ENCODE measurements around the gene SULT1C2. TPM values are rescaled to one million over a fixed set of nuclear protein-coding genes. Genes with fewer than 3 reads are reported as not detected.

Gene SULT1C2
- total RNA-seq, 2 experiments from 2014 or later: not detected

DNA sequence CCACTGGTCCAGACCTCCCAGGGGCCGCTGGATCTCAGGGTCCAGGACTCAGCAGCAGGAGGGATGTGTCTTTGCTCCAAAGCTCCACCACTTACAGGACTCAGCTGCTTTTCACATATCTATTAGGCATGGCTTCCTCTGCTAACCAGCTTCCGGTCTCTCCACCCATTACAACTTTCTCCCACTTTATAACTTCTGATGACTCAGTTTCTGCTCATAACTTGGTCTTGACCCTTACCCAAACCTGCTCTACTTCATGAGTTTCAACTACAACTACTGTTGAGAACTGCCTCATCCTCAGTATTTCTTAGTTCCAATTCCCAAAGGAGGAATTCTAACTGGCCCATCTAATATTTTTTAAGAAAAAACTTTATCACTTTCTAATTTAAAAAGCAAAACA lies 17.2 kb downstream of the SULT1C2 start:
- Mint-ChIP-seq H3K4me1 (ENCODE audit: low read depth) (no peaks in the 10 kb centered on the region), H3K27ac (no peak overlapping the region), H3K9me3 (no peaks in the 10 kb centered on the region), H3K27me3 (peaks cover 6% of the 10 kb centered on the region), H3K36me3 (no peaks in the 10 kb centered on the region), H3K4me3 (no peak overlapping the region)
- intact Hi-C loops (cut with micrococcal nuclease): no loop called here
- DNase-seq: no peak
- ChIA-PET POLR2A (no interaction called here), CTCF (no interaction called here)

GRCh38 chr2:108309903-108310302 lies 21.2 kb downstream of the SULT1C2 start:
- ChIA-PET CTCF (no interaction called here), POLR2A (no interaction called here)
- Mint-ChIP-seq H3K27me3 (peaks cover 4% of the 10 kb centered on the region), H3K4me3 (no peak overlapping the region), H3K4me1 (ENCODE audit: low read depth) (no peaks in the 10 kb centered on the region), H3K27ac (no peak overlapping the region), H3K9me3 (no peaks in the 10 kb centered on the region), H3K36me3 (no peaks in the 10 kb centered on the region)
- intact Hi-C loops (cut with micrococcal nuclease): no loop called here
- no peak for DNase-seq

- Mint-ChIP-seq H3K4me3 (no peak overlapping the region), H3K9me3 (no peaks in the 10 kb centered on the region), H3K27ac (no peak overlapping the region), H3K4me1 (ENCODE audit: low read depth) (no peaks in the 10 kb centered on the region), H3K36me3 (no peaks in the 10 kb centered on the region), H3K27me3 (no peaks in the 10 kb centered on the region)
- ChIA-PET CTCF (no interaction called here), POLR2A (no interaction called here)
- intact Hi-C loops (cut with micrococcal nuclease): no loop called here
- DNase-seq: no peak
Measured at GRCh38 chr2:108314586-108315296, 26.0 kb downstream of the SULT1C2 start.

GRCh38 chr2:108315444-108315934 lies 26.8 kb downstream of the SULT1C2 start:
- POLR2A ChIA-PET: no interaction called here
- DNase-seq: no peak
- no peaks in the 10 kb centered on the region for H3K27me3 Mint-ChIP-seq
- CTCF ChIA-PET: no interaction called here
- H3K27ac Mint-ChIP-seq: no peak overlapping the region
- H3K36me3 Mint-ChIP-seq: no peaks in the 10 kb centered on the region
- H3K9me3 Mint-ChIP-seq: no peaks in the 10 kb centered on the region
- intact Hi-C loops (cut with micrococcal nuclease): no loop called here
- no peaks in the 10 kb centered on the region for H3K4me1 Mint-ChIP-seq (ENCODE audit: low read depth)
- no peak overlapping the region for H3K4me3 Mint-ChIP-seq

DNA sequence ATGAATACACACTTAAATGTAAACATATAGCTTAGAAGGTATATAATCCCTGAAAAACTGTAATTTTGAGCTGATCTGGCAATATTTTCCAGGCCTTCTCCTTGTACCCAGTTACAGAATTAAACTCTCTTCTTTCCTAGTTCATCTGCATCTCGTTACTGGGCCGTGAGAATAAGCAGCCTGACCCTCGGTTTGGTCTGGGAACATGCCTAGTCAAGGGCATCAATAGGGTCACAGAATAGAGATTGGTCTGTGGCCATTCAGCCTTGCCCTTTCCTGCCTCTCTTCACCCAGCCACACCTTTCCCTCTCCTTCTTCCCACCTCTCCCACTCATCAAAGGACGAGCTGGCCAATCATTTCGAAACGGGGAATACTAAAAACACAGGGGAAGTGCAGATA lies 27.3 kb downstream of the SULT1C2 start:
- Mint-ChIP-seq H3K4me3 (no peak overlapping the region), H3K36me3 (no peaks in the 10 kb centered on the region), H3K9me3 (no peaks in the 10 kb centered on the region), H3K4me1 (ENCODE audit: low read depth) (no peaks in the 10 kb centered on the region), H3K27ac (no peak overlapping the region), H3K27me3 (no peaks in the 10 kb centered on the region)
- POLR2A ChIA-PET: no interaction called here
- CTCF ChIA-PET: no interaction called here
- intact Hi-C loops (cut with micrococcal nuclease): no loop called here
- no peak for DNase-seq

GRCh38 chr2:108316461-108317258 lies 28.0 kb downstream of the SULT1C2 start:
- Mint-ChIP-seq H3K36me3 (no peaks in the 10 kb centered on the region), H3K9me3 (no peaks in the 10 kb centered on the region), H3K27ac (no peak overlapping the region), H3K4me3 (no peak overlapping the region), H3K4me1 (ENCODE audit: low read depth) (no peaks in the 10 kb centered on the region), H3K27me3 (no peaks in the 10 kb centered on the region)
- intact Hi-C loops (cut with micrococcal nuclease): no loop called here
- DNase-seq: no peak
- CTCF ChIA-PET: no interaction called here
- POLR2A ChIA-PET: no interaction called here

GRCh38 chr2:108320326-108320922 lies 31.7 kb downstream of the SULT1C2 start:
- H3K27me3 Mint-ChIP-seq: peaks cover 2% of the 10 kb centered on the region
- ChIA-PET CTCF (no interaction called here), POLR2A (no interaction called here)
- no peak overlapping the region for H3K4me3 Mint-ChIP-seq
- intact Hi-C loops (cut with micrococcal nuclease): no loop called here
- no peaks in the 10 kb centered on the region for H3K9me3 Mint-ChIP-seq
- H3K36me3 Mint-ChIP-seq: no peaks in the 10 kb centered on the region
- no peak overlapping the region for H3K27ac Mint-ChIP-seq
- DNase-seq: no peak
- H3K4me1 Mint-ChIP-seq (ENCODE audit: low read depth): no peaks in the 10 kb centered on the region

GRCh38 chr2:108323619-108324018 lies 34.9 kb downstream of the SULT1C2 start:
- ChIA-PET POLR2A (no interaction called here), CTCF (no interaction called here)
- Mint-ChIP-seq H3K4me3 (no peak overlapping the region), H3K36me3 (no peaks in the 10 kb centered on the region), H3K9me3 (no peaks in the 10 kb centered on the region), H3K4me1 (ENCODE audit: low read depth) (no peaks in the 10 kb centered on the region), H3K27me3 (peaks cover 3% of the 10 kb centered on the region), H3K27ac (no peak overlapping the region)
- DNase-seq: no peak
- intact Hi-C loops (cut with micrococcal nuclease): no loop called here

DNA sequence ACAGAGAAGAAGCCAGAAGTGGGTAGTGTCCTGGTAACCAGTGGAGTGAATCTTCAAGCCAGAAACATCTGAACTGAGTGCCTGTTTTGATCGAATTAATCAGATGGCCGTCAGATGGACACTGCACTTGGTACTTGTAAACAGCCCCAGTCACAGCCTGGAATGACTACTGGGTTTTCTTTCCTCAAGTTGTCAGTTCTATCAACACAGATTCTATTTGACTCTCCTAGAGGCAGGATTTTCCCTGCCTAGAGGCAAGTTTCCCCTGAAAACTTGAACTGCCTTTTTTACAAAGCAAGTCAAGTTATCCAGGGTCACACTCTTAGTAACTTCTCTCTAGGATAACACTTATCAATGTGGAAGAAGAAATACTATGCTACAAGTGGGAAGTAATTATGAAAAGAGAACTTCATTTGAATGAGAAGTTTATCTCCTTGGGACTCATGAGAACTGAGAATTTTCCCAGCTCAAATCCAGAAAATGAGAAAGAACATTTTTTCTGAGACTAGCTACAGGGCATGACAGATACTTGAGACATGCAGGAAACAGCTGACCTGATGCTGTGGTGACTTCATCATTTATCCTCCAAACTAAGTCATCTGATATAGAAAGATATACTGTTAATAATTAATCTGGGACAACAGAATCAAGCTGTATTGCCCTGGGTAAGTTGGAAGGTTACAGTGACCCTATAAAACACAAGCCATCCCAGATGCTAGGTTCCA lies 36.0 kb downstream of the SULT1C2 start:
- H3K27me3 Mint-ChIP-seq: peaks cover 6% of the 10 kb centered on the region

DNA sequence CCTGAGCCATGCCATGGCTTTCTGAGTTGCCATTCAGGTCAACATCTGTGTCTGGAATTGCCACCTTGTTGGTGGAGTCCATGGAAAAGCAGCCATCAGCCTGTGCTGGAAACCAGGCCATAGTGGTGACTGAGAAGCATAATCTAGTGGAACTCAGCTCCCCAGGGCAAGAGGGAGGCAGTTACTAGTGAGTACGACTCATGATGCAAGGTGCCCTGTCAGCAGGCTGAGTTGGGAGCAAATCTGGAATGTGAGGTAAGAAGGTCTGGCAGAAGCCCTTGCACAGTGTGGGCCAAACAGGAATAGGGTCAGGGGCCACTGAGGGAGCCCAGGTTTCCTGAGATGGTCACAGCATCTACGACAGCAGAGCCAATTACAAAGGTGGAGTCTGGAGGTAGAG lies 37.1 kb downstream of the SULT1C2 start:
- ChIA-PET POLR2A (no interaction called here), CTCF (no interaction called here)
- no peaks in the 10 kb centered on the region for H3K4me1 Mint-ChIP-seq (ENCODE audit: low read depth)
- DNase-seq: no peak
- intact Hi-C loops (cut with micrococcal nuclease): no loop called here
- peaks cover 8% of the 10 kb centered on the region for H3K27me3 Mint-ChIP-seq
- no peak overlapping the region for H3K4me3 Mint-ChIP-seq
- no peak overlapping the region for H3K27ac Mint-ChIP-seq
- no peaks in the 10 kb centered on the region for H3K9me3 Mint-ChIP-seq
- no peaks in the 10 kb centered on the region for H3K36me3 Mint-ChIP-seq

More for the DNA sequence above, 36.0 kb downstream of the SULT1C2 start:
- Mint-ChIP-seq H3K27ac (no peak overlapping the region), H3K36me3 (no peaks in the 10 kb centered on the region), H3K4me3 (no peak overlapping the region), H3K9me3 (no peaks in the 10 kb centered on the region), H3K4me1 (ENCODE audit: low read depth) (no peaks in the 10 kb centered on the region)
- ChIA-PET POLR2A (no interaction called here), CTCF (no interaction called here)
- intact Hi-C loops (cut with micrococcal nuclease): no loop called here
- no peak for DNase-seq

DNA sequence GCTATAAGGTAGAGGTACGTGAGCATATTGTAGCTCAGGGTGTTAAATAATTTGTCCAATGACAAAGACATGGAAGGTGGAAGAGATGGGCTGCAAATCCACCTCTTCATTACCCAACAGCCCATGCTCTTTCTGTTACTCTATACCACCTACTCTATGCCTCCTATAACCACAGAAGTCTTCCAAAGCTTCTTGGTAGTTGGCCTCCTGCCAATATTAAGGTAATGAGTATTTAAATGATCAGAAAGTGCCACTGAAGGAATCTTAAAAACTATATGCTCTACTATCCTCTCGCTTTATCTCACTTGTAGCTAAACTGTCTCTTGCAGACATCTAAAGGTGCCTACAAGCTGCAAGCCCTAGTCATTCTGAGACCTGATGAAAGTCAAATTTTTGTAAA lies 41.1 kb downstream of the SULT1C2 start:
- POLR2A ChIA-PET: no interaction called here
- intact Hi-C loops (cut with micrococcal nuclease): no loop called here
- CTCF ChIA-PET: no interaction called here
- no peaks in the 10 kb centered on the region for H3K4me1 Mint-ChIP-seq (ENCODE audit: low read depth)
- H3K9me3 Mint-ChIP-seq: no peaks in the 10 kb centered on the region
- H3K36me3 Mint-ChIP-seq: no peaks in the 10 kb centered on the region
- no peak overlapping the region for H3K27ac Mint-ChIP-seq
- H3K4me3 Mint-ChIP-seq: no peak overlapping the region
- no peak for DNase-seq
- peaks cover 10% of the 10 kb centered on the region for H3K27me3 Mint-ChIP-seq

DNA sequence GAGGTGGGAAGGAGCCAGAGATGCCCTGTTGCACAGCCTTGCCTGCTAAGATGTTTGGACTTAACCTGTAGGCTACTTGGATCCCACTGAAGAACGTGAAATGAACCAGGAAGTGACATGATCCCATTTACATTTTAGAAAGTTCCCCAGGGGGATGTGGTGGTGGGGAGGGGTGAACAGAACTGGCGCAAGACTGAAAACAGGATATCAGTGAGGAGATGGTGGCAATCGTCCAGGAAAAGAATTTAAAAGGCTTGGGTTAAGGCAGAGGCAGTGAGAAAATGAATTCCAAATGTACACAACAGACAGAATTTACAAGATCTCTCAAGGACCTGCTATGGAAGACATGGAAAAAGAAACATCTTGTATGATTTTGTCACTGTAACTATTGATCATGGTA lies 42.3 kb downstream of the SULT1C2 start:
- Mint-ChIP-seq H3K4me1 (ENCODE audit: low read depth) (no peaks in the 10 kb centered on the region), H3K9me3 (no peaks in the 10 kb centered on the region), H3K36me3 (no peaks in the 10 kb centered on the region), H3K27ac (no peak overlapping the region), H3K4me3 (no peak overlapping the region), H3K27me3 (peaks cover 15% of the 10 kb centered on the region)
- no peak for DNase-seq
- CTCF ChIA-PET: no interaction called here
- POLR2A ChIA-PET: no interaction called here
- intact Hi-C loops (cut with micrococcal nuclease): no loop called here
